A549 (cell line): ENCODE measurements around the gene TEX261.

ENCODE experiments used
- ESRRA ChIP-seq: fragments of 150-350 bp; IDR thresholded peaks from 2 replicates; pipeline ENCODE4 v1.6.1; 2014; ENCODE audit warnings: mild to moderate bottlenecking, low read length, borderline replicate concordance
- SMC3 ChIP-seq: fragments of >200 bp; sonication (Bioruptor Twin); formaldehyde crosslinking; IDR thresholded peaks from 3 replicates; pipeline ENCODE4 v1.6.1; 2018; ENCODE audit warnings: inconsistent platforms
- SREBF2 ChIP-seq: fragments of 450-650 bp; IDR thresholded peaks from 2 replicates; pipeline ENCODE4 v1.6.1; 2014; ENCODE audit warnings: mild to moderate bottlenecking, moderate library complexity

DNA sequence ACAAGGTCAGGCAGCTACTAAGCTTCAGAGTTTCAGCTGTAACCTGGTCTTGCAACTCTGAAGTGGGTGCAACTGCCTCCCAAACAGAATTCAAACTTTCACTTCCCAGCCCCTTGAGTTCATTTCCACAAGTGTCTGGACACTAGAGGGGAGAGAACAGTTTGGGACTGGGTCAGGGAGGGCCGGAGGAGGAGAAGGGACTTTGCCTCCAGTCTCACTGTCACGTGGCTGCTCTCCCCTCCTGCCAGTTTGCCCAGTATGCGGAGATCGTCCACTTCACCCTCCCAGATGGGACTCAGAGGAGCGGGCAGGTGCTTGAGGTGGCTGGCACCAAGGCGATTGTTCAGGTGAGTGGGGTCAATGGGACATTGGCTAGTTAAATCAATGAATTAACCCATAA is 36.9 kb downstream of the TEX261 start:
- TF ChIP-seq SREBF2 (no peak), ESRRA (no peak), SMC3 (no peak)
